HG03097 (cell line): ENCODE measurements around the gene CCDC74A.
"Not testable (repeated sequence)": the region's sequence is repeated elsewhere in the genome, so short reads cannot be mapped to it uniquely, and the experiment has no call there.

ENCODE experiments used
- ATAC-seq: cut with Tn5 transposase; IDR thresholded peaks from one replicate; pipeline ENCODE4 v1.9.1; 2021; ENCODE audit not compliant: unreplicated experiment, low FRiP score

CCDC74A gene

GRCh38 chr2:131544813-131545165 is 17.1 kb downstream of the CCDC74A start:
- not testable (repeated sequence) for ATAC-seq

- no peak for ATAC-seq
Observed at GRCh38 chr2:131552871-131553270, 25.2 kb downstream of the CCDC74A start.

- no peak for ATAC-seq
Observed at GRCh38 chr2:131556998-131557397, 29.3 kb downstream of the CCDC74A start.

GRCh38 chr2:131557558-131558321 is 30.1 kb downstream of the CCDC74A start:
- no peak for ATAC-seq

- no peak for ATAC-seq
Observed at GRCh38 chr2:131566371-131566770, 38.7 kb downstream of the CCDC74A start.

GRCh38 chr2:131567891-131568290 is 40.2 kb downstream of the CCDC74A start:
- ATAC-seq: no peak

- ATAC-seq: not testable (repeated sequence)
Observed at GRCh38 chr2:131568401-131568800, 40.7 kb downstream of the CCDC74A start.

GRCh38 chr2:131572175-131572574 is 44.5 kb downstream of the CCDC74A start:
- no peak for ATAC-seq

GRCh38 chr2:131577812-131578211 is 50.1 kb downstream of the CCDC74A start:
- no peak for ATAC-seq

- ATAC-seq: no peak
Observed at GRCh38 chr2:131580187-131580586, 52.5 kb downstream of the CCDC74A start.
